Measurements from ENCODE around the gene FREM1.

DNA sequence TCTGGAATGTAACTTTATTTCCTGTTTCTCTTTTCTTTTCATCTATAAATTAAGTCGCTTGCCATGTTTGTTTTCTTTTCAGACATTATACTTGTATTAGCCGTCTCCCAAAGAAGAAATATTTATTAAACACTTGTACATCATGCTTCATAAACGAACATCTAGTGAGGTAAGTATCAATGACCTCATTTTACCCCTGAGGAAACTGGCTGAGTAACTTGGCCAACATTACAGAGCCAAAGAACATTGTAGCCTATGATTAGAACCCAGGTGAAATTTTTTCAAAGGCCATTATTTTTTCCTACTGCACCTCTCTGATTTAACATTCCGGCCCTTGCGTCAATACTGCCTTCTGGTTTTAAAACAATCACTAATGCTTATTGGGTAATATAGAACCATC is 4.2 kb downstream of the FREM1 start:
- TF ChIP-seq, protein P1, sequence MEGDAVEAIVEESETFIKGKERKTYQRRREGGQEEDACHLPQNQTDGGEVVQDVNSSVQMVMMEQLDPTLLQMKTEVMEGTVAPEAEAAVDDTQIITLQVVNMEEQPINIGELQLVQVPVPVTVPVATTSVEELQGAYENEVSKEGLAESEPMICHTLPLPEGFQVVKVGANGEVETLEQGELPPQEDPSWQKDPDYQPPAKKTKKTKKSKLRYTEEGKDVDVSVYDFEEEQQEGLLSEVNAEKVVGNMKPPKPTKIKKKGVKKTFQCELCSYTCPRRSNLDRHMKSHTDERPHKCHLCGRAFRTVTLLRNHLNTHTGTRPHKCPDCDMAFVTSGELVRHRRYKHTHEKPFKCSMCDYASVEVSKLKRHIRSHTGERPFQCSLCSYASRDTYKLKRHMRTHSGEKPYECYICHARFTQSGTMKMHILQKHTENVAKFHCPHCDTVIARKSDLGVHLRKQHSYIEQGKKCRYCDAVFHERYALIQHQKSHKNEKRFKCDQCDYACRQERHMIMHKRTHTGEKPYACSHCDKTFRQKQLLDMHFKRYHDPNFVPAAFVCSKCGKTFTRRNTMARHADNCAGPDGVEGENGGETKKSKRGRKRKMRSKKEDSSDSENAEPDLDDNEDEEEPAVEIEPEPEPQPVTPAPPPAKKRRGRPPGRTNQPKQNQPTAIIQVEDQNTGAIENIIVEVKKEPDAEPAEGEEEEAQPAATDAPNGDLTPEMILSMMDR (IDR thresholded peaks at IDR 0.05): no peak
- TF ChIP-seq POLR2A (IDR thresholded peaks at IDR 0.05): no peak
- no peak for TF ChIP-seq POLR2AphosphoS5 (IDR thresholded peaks at IDR 0.05)
- TF ChIP-seq EP300 (IDR thresholded peaks at IDR 0.05): no peak
